Measurements from ENCODE around the gene CEP85. TPM values are rescaled to one million over a fixed set of nuclear protein-coding genes. Genes with fewer than 3 reads are reported as not detected.

The CEP85 gene
- total RNA-seq, 1 experiment from 2014 or later: 37.2 TPM

- H3K9ac ChIP-seq (ENCODE audit: low read length): peak overlapping the region; percentile 35; the same call in 1 of the 2 replicates
- H3K27me3 ChIP-seq (ENCODE audit: insufficient read depth, low read length): no peaks in the 10 kb centered on the region
- TF ChIP-seq ZBTB33 (IDR thresholded peaks at IDR 0.05; ENCODE audit: extremely low read depth, insufficient replicate concordance, low read length) (peak; percentile 32), RAD21 (IDR thresholded peaks at IDR 0.05; ENCODE audit: low read depth) (peak; percentile 97), YY1 (IDR thresholded peaks at IDR 0.05; ENCODE audit: extremely low read depth, insufficient replicate concordance, low read depth, low read length) (peak; percentile 16), POLR2A (IDR thresholded peaks at IDR 0.05; ENCODE audit: borderline replicate concordance, extremely low read depth, insufficient read depth, insufficient read length) (no peak)
- TF ChIP-seq, protein P1, sequence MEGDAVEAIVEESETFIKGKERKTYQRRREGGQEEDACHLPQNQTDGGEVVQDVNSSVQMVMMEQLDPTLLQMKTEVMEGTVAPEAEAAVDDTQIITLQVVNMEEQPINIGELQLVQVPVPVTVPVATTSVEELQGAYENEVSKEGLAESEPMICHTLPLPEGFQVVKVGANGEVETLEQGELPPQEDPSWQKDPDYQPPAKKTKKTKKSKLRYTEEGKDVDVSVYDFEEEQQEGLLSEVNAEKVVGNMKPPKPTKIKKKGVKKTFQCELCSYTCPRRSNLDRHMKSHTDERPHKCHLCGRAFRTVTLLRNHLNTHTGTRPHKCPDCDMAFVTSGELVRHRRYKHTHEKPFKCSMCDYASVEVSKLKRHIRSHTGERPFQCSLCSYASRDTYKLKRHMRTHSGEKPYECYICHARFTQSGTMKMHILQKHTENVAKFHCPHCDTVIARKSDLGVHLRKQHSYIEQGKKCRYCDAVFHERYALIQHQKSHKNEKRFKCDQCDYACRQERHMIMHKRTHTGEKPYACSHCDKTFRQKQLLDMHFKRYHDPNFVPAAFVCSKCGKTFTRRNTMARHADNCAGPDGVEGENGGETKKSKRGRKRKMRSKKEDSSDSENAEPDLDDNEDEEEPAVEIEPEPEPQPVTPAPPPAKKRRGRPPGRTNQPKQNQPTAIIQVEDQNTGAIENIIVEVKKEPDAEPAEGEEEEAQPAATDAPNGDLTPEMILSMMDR (IDR thresholded peaks at IDR 0.05 in 2 of 3, conservative IDR thresholded peaks at IDR 0.05 in 1 of 3; ENCODE audit: borderline replicate concordance in 1 of 3, insufficient read depth in 1 of 3, low read depth in 2 of 3, low read length in 2 of 3): peak; percentile 83 to 93 (median 92)
- no peak overlapping the region for H3K4me3 ChIP-seq (replicated peaks in 1 of 2; ENCODE audit: low read depth in 1 of 2, low read length in 2 of 2)
- H3K36me3 ChIP-seq (ENCODE audit: control insufficient read depth in 1 of 2, insufficient read depth in 2 of 2, low read length in 2 of 2): peaks cover 0 to 10% of the 10 kb centered on the region in 2 experiments; a peak in 2 of 4 replicates
- H3K4me2 ChIP-seq (ENCODE audit: low read length): peak overlapping the region; percentile 49; the same call in 1 of the 2 replicates
- BruUV-seq (replicated peaks): no TSS peak
- DNase-seq (ENCODE audit: low read depth, low spot score): peak; percentile 54
- H3K27ac ChIP-seq (ENCODE audit: low read depth, low read length): no peak overlapping the region
- POLR2A ChIA-PET: no interaction called here
- no peak overlapping the region for H2AFZ ChIP-seq (ENCODE audit: low read depth, low read length, poor library complexity, severe bottlenecking)
- no peaks in the 10 kb centered on the region for H3K9me2 ChIP-seq (ENCODE audit: insufficient read depth)
- no peaks in the 10 kb centered on the region for H4K20me1 ChIP-seq (ENCODE audit: insufficient read depth)
- CTCF ChIA-PET: interaction anchor here (0.7 to 4.4 kb wide), 9 partner anchors 11 to 176 kb away, joined by 3 to 47 read pairs (median 8); partner anchors contain the start of genes SH3BGRL3 and ZNF593
- peaks cover 5 to 16% of the 10 kb centered on the region in 2 experiments; a peak in 3 of 4 replicates for H3K4me1 ChIP-seq (ENCODE audit: control insufficient read depth in 1 of 2, insufficient read depth in 2 of 2, low read length in 2 of 2)
- RAD21 ChIA-PET (ENCODE audit: low non-redundant PET in 1 of 2, low total read pairs in 2 of 2, uncharacterized antibody in 2 of 2, unreplicated experiment in 2 of 2): interaction anchor here (0.6 to 1.3 kb wide), 4 partner anchors 36 to 176 kb away, joined by 3 to 4 read pairs (median 4); no protein-coding TSS in a partner anchor
- peak; percentile 97 for ATAC-seq
- no peaks in the 10 kb centered on the region for H3K9me3 ChIP-seq (ENCODE audit: control insufficient read depth in 1 of 2, insufficient read depth in 1 of 2, low read depth in 1 of 2, low read length in 2 of 2)
- intact Hi-C loops (cut with micrococcal nuclease): loop anchor here (1.0 to 5.0 kb wide), 6 partner anchors 36 to 285 kb away; partner anchors contain the start of genes C1orf232 and ZNF593
- no peaks in the 10 kb centered on the region for H3K79me2 ChIP-seq (ENCODE audit: insufficient read depth, low read length)
Observed at GRCh38 chr1:26321315-26322041, 87.5 kb downstream of the CEP85 start.
